ENCODE results near the gene TIGD1. TPM values are rescaled to one million over a fixed set of nuclear protein-coding genes. Genes with fewer than 3 reads are reported as not detected.

The TIGD1 gene
- total RNA-seq, 1 donor from 2014 or later: 1.2 TPM

GRCh38 chr2:232501794-232502390 lies 48.5 kb downstream of the TIGD1 start:
- Histone ChIP-seq H3K9me3 (no peaks in the 10 kb centered on the region), H3K36me3 (no peaks in the 10 kb centered on the region), H3K27ac (no peak overlapping the region), H3K4me1 (peaks cover 16% of the 10 kb centered on the region), H3K4me3 (no peak overlapping the region), H3K27me3 (no peaks in the 10 kb centered on the region)
- no peak for DNase-seq (ENCODE audit: extremely low spot score in 2 of 2)
- no peak for TF ChIP-seq CTCF (IDR thresholded peaks at IDR 0.05)
- intact Hi-C loops (cut with DNase I): no loop called here

- DNase-seq (ENCODE audit: extremely low spot score in 2 of 2): no peak
- H3K36me3 ChIP-seq: no peaks in the 10 kb centered on the region
- H3K27me3 ChIP-seq: no peaks in the 10 kb centered on the region
- H3K4me1 ChIP-seq: peaks cover 16% of the 10 kb centered on the region
- H3K9me3 ChIP-seq: no peaks in the 10 kb centered on the region
- TF ChIP-seq POLR2AphosphoS5 (IDR thresholded peaks at IDR 0.05; ENCODE audit: insufficient read depth in 1 of 2, low read depth in 1 of 2) (no peak), CTCF (IDR thresholded peaks at IDR 0.05) (no peak), POLR2A (IDR thresholded peaks at IDR 0.05) (no peak)
- H3K4me3 ChIP-seq: no peak overlapping the region
- H3K27ac ChIP-seq: no peak overlapping the region
- intact Hi-C loops (cut with DNase I): no loop called here
Measured at GRCh38 chr2:232501331-232501771, 49.0 kb downstream of the TIGD1 start.

GRCh38 chr2:232498452-232498851 lies 51.9 kb downstream of the TIGD1 start:
- Histone ChIP-seq H3K4me1 (peaks cover 12% of the 10 kb centered on the region), H3K4me3 (no peak overlapping the region), H3K36me3 (no peaks in the 10 kb centered on the region), H3K9me3 (no peaks in the 10 kb centered on the region), H3K27ac (no peak overlapping the region), H3K27me3 (no peaks in the 10 kb centered on the region)
- DNase-seq (ENCODE audit: extremely low spot score in 2 of 2): no peak
- TF ChIP-seq POLR2A (IDR thresholded peaks at IDR 0.05) (no peak), CTCF (IDR thresholded peaks at IDR 0.05) (no peak), POLR2AphosphoS5 (IDR thresholded peaks at IDR 0.05; ENCODE audit: insufficient read depth in 1 of 2, low read depth in 1 of 2) (no peak)
- intact Hi-C loops (cut with DNase I): no loop called here

Other genes with a start within 250 kb of the TIGD1 start
- gene ALPP, start 171.8 kb downstream of the TIGD1 start, total RNA-seq: not detected
- not detected for gene ALPG, start 143.7 kb downstream of the TIGD1 start, total RNA-seq
- gene ALPI, start 94.4 kb downstream of the TIGD1 start, total RNA-seq: not detected
- gene ECEL1, start 62.7 kb downstream of the TIGD1 start, total RNA-seq: not detected
- gene PRSS56, start 30.2 kb downstream of the TIGD1 start, total RNA-seq: not detected
- gene CHRND, start 24.4 kb downstream of the TIGD1 start, total RNA-seq: not detected
- gene CHRNG, start 10.9 kb downstream of the TIGD1 start, total RNA-seq: not detected
- 17.9 TPM for gene EIF4E2, start 132 bp upstream of the TIGD1 start, total RNA-seq
- gene EFHD1, start 83.0 kb upstream of the TIGD1 start, total RNA-seq: 22.6 TPM
- gene GIGYF2, start 146.8 kb upstream of the TIGD1 start, total RNA-seq: 69.0 TPM
- gene KCNJ13, start 226.0 kb upstream of the TIGD1 start, total RNA-seq: not detected